GM18517 (cell line): ENCODE measurements around the gene SMAD3.

ENCODE experiments used
- ATAC-seq: cut with Tn5 transposase; IDR thresholded peaks from one replicate; pipeline ENCODE4 v1.9.1; 2021; ENCODE audit warnings: mild to moderate bottlenecking, moderate library complexity; ENCODE audit not compliant: unreplicated experiment

Gene SMAD3

GRCh38 chr15:67192185-67192820, 126.9 kb downstream of the SMAD3 start:
- ATAC-seq, result no peak

GRCh38 chr15:67193223-67193990, 128.0 kb downstream of the SMAD3 start:
- ATAC-seq, result no peak

GRCh38 chr15:67194171-67195114, 129.0 kb downstream of the SMAD3 start:
- ATAC-seq, result no peak

- ATAC-seq, result no peak
Measured at GRCh38 chr15:67195305-67195704, 129.9 kb downstream of the SMAD3 start.

- no peak for ATAC-seq
Measured at GRCh38 chr15:67196222-67196621, 130.8 kb downstream of the SMAD3 start.

GRCh38 chr15:67196672-67197363, 131.4 kb downstream of the SMAD3 start:
- no peak for ATAC-seq

- ATAC-seq, result no peak
Measured at GRCh38 chr15:67197364-67197695, 131.9 kb downstream of the SMAD3 start.

GRCh38 chr15:67198157-67198754, 132.9 kb downstream of the SMAD3 start:
- no peak for ATAC-seq

- no peak for ATAC-seq
Measured at GRCh38 chr15:67199391-67199790, 134.0 kb downstream of the SMAD3 start.

- ATAC-seq, result no peak
Measured at GRCh38 chr15:67199881-67200763, 134.7 kb downstream of the SMAD3 start.

- ATAC-seq, result no peak
Measured at GRCh38 chr15:67201136-67201535, 135.7 kb downstream of the SMAD3 start.

GRCh38 chr15:67202091-67202490, 136.7 kb downstream of the SMAD3 start:
- no peak for ATAC-seq

GRCh38 chr15:67202991-67203390, 137.6 kb downstream of the SMAD3 start:
- ATAC-seq, result no peak

GRCh38 chr15:67207555-67208207, 142.3 kb downstream of the SMAD3 start:
- no peak for ATAC-seq

- no peak for ATAC-seq
Measured at GRCh38 chr15:67208396-67208795, 143.0 kb downstream of the SMAD3 start.

- no peak for ATAC-seq
Measured at GRCh38 chr15:67210555-67211168, 145.3 kb downstream of the SMAD3 start.

GRCh38 chr15:67212684-67213367, 147.4 kb downstream of the SMAD3 start:
- ATAC-seq, result no peak

GRCh38 chr15:67215102-67215501, 149.7 kb downstream of the SMAD3 start:
- ATAC-seq, result no peak
